ENCODE results near the gene YBX2. TPM values are rescaled to one million over a fixed set of nuclear protein-coding genes. Genes with fewer than 3 reads are reported as not detected.

YBX2 gene
- total RNA-seq, 1 donor from 2014 or later, result 14.6 TPM

GRCh38 chr17:7324438-7324779 is 30.0 kb upstream of the YBX2 start:
- DNase-seq (ENCODE audit: low spot score), result no peak
- peaks cover 25% of the 10 kb centered on the region for H3K36me3 Mint-ChIP-seq (ENCODE audit: low read depth, unreplicated experiment)
- no peak overlapping the region for H3K4me3 Mint-ChIP-seq (ENCODE audit: unreplicated experiment)
- peaks cover 12% of the 10 kb centered on the region for H3K27me3 Mint-ChIP-seq (ENCODE audit: unreplicated experiment)
- no peaks in the 10 kb centered on the region for H3K9me3 Mint-ChIP-seq (ENCODE audit: unreplicated experiment)
- H3K27ac Mint-ChIP-seq (ENCODE audit: unreplicated experiment), result no peak overlapping the region
- peaks cover 11% of the 10 kb centered on the region for H3K4me1 Mint-ChIP-seq (ENCODE audit: unreplicated experiment)
- peak; percentile 64 for TF ChIP-seq CTCF (IDR thresholded peaks at IDR 0.05; ENCODE audit: unreplicated experiment)

- Mint-ChIP-seq H3K27ac (ENCODE audit: unreplicated experiment) (no peak overlapping the region), H3K4me1 (ENCODE audit: unreplicated experiment) (peaks cover 11% of the 10 kb centered on the region), H3K27me3 (ENCODE audit: unreplicated experiment) (peaks cover 13% of the 10 kb centered on the region), H3K36me3 (ENCODE audit: low read depth, unreplicated experiment) (peaks cover 26% of the 10 kb centered on the region), H3K9me3 (ENCODE audit: unreplicated experiment) (no peaks in the 10 kb centered on the region), H3K4me3 (ENCODE audit: unreplicated experiment) (no peak overlapping the region)
- TF ChIP-seq CTCF (IDR thresholded peaks at IDR 0.05; ENCODE audit: unreplicated experiment), result peak; percentile 89
- peak; percentile 82 for DNase-seq (ENCODE audit: low spot score)
Measured at GRCh38 chr17:7323731-7324437, 29.4 kb upstream of the YBX2 start.

- Mint-ChIP-seq H3K27ac (ENCODE audit: unreplicated experiment) (no peak overlapping the region), H3K4me3 (ENCODE audit: unreplicated experiment) (no peak overlapping the region), H3K27me3 (ENCODE audit: unreplicated experiment) (peaks cover 11% of the 10 kb centered on the region), H3K36me3 (ENCODE audit: low read depth, unreplicated experiment) (peaks cover 20% of the 10 kb centered on the region), H3K9me3 (ENCODE audit: unreplicated experiment) (no peaks in the 10 kb centered on the region), H3K4me1 (ENCODE audit: unreplicated experiment) (peaks cover 8% of the 10 kb centered on the region)
- TF ChIP-seq CTCF (IDR thresholded peaks at IDR 0.05; ENCODE audit: unreplicated experiment), result no peak
- DNase-seq (ENCODE audit: low spot score), result no peak
Measured at GRCh38 chr17:7322520-7323194, 28.2 kb upstream of the YBX2 start.

- Mint-ChIP-seq H3K9me3 (ENCODE audit: unreplicated experiment) (no peaks in the 10 kb centered on the region), H3K27me3 (ENCODE audit: unreplicated experiment) (peaks cover 12% of the 10 kb centered on the region), H3K27ac (ENCODE audit: unreplicated experiment) (no peak overlapping the region), H3K4me1 (ENCODE audit: unreplicated experiment) (peaks cover 16% of the 10 kb centered on the region), H3K36me3 (ENCODE audit: low read depth, unreplicated experiment) (peaks cover 25% of the 10 kb centered on the region), H3K4me3 (ENCODE audit: unreplicated experiment) (peak overlapping the region; percentile 50)
- DNase-seq (ENCODE audit: low spot score), result no peak
- no peak for TF ChIP-seq CTCF (IDR thresholded peaks at IDR 0.05; ENCODE audit: unreplicated experiment)
Measured at GRCh38 chr17:7321466-7321865, 27.0 kb upstream of the YBX2 start.
